ENCODE measurements around the gene MCU. TPM values are rescaled to one million over a fixed set of nuclear protein-coding genes. Genes with fewer than 3 reads are reported as not detected.

MCU gene
- total RNA-seq, 4 donors from 2014 or later, result 25.1 to 82.4 (median 65.1) TPM

GRCh38 chr10:72932259-72933015, 240.5 kb downstream of the MCU start:
- Histone ChIP-seq H3K27me3 (no peaks in the 10 kb centered on the region), H3K9me3 (no peaks in the 10 kb centered on the region), H3K27ac (no peak overlapping the region), H3K4me3 (no peak overlapping the region), H3K4me1 (no peaks in the 10 kb centered on the region), H3K36me3 (no peaks in the 10 kb centered on the region)
- no peak for TF ChIP-seq POLR2AphosphoS5 (IDR thresholded peaks at IDR 0.05)
- TF ChIP-seq EP300 (IDR thresholded peaks at IDR 0.05; ENCODE audit: low read depth), result no peak
- no peak for TF ChIP-seq CTCF (IDR thresholded peaks at IDR 0.05)
- no peak for TF ChIP-seq POLR2A (IDR thresholded peaks at IDR 0.05)
- WGBS, 2 donors (ENCODE audit: low coverage in 1 of 2), result 67 to 91% methylated on average over 2 to 20 of the region's 20 CpGs
- in situ Hi-C loops (cut with MboI; ENCODE audit: low pct_ligation_motif_present in 1 of 4, low pct_unique_long_range_greater_than_20kb in 1 of 4, low sequenced_read_pairs in 3 of 4), result no loop called here
- no peak for DNase-seq
- intact Hi-C loops (cut with DNase I; ENCODE audit: low total_unique reads), result no loop called here

- Histone ChIP-seq H3K4me3 (no peak overlapping the region), H3K27me3 (no peaks in the 10 kb centered on the region), H3K4me1 (no peaks in the 10 kb centered on the region), H3K9me3 (no peaks in the 10 kb centered on the region), H3K36me3 (no peaks in the 10 kb centered on the region), H3K27ac (no peak overlapping the region)
- TF ChIP-seq CTCF (IDR thresholded peaks at IDR 0.05), result no peak
- WGBS, 2 donors (ENCODE audit: low coverage in 1 of 2), result 81 to 92% methylated on average over 3 to 6 of the region's 6 CpGs
- intact Hi-C loops (cut with DNase I; ENCODE audit: low total_unique reads), result no loop called here
- in situ Hi-C loops (cut with MboI; ENCODE audit: low pct_ligation_motif_present in 1 of 4, low pct_unique_long_range_greater_than_20kb in 1 of 4, low sequenced_read_pairs in 3 of 4), result no loop called here
- DNase-seq, result no peak
Measured at GRCh38 chr10:72935361-72935760, 243.4 kb downstream of the MCU start.

Small RNAs within 50 kb of the gene (small RNA-seq; reads per million reads assigned to genes)
- 0 to 0.28 (median 0) reads per million in 4 donors for gene MIR4676
- gene RF00019, result 0 reads per million in 4 donors

Other genes with a start within 250 kb of the MCU start
- gene MICU1, start 66.1 kb upstream of the MCU start, total RNA-seq, result 10 to 100 TPM; 25.1 to 41.1 (median 34.9) TPM
- 1 to 10 TPM in 1 of 4 donors, under 1 TPM in 2, not detected in 1; 0.16 to 1.2 (median 0.27) TPM for gene OIT3, start 201.6 kb downstream of the MCU start, total RNA-seq